Gastroesophageal sphincter (tissue), 4 donors: ENCODE measurements around the gene ZNF746. TPM values are rescaled to one million over a fixed set of nuclear protein-coding genes. Genes with fewer than 3 reads are reported as not detected.

Source experiments
- ATAC-seq: fragments of 150-250 bp; one replicate; pipeline ENCODE4 v1.9.1; 2016; ENCODE audit warnings: mild to moderate bottlenecking, moderate library complexity
- H3K27ac ChIP-seq, 4 donors: fragments of 200-600 bp; sonication (generic) in 3 of 4; 1 replicate in 3 of 4; 2 replicates in 1 of 4; pipeline ENCODE4 v1.5.1; 2016 to 2019
- H3K27me3 ChIP-seq: fragments of 200-600 bp; sonication (generic); one replicate; pipeline ENCODE4 v1.5.1; 2019
- H3K36me3 ChIP-seq, 2 donors: fragments of 200-600 bp; sonication (generic); one replicate each; pipeline ENCODE4 v1.5.1; 2019; ENCODE audit warnings: control low read depth in 1 of 2
- H3K4me1 ChIP-seq, 3 donors: fragments of 200-600 bp; sonication (generic); 1 replicate in 2 of 3; 2 replicates in 1 of 3; pipeline ENCODE4 v1.5.1; 2016 to 2019; ENCODE audit warnings: control low read depth in 2 of 3
- H3K4me3 ChIP-seq, 2 donors: fragments of 200-600 bp; sonication (generic); one replicate each; pipeline ENCODE4 v1.5.1; 2019; ENCODE audit warnings: mild to moderate bottlenecking in 1 of 2, moderate library complexity in 1 of 2
- H3K9me3 ChIP-seq, 3 donors: fragments of 200-600 bp; sonication (generic); one replicate each; pipeline ENCODE4 v1.5.1; 2017 to 2019; ENCODE audit warnings: control low read depth in 2 of 3
- EP300 ChIP-seq: sonication (generic); formaldehyde crosslinking; IDR thresholded peaks from one replicate; pipeline ENCODE4 v1.6.1; 2017; ENCODE audit warnings: antibody characterized with exemption, mild to moderate bottlenecking
- POLR2A ChIP-seq, 2 donors: fragments of 450-650 bp; IDR thresholded peaks; one replicate each; pipeline ENCODE4 v1.6.1; 2017; ENCODE audit warnings: antibody characterized with exemption in 2 of 2, mild to moderate bottlenecking in 2 of 2, moderate library complexity in 1 of 2
- POLR2AphosphoS5 ChIP-seq: sonication (generic); formaldehyde crosslinking; IDR thresholded peaks from one replicate; pipeline ENCODE4 v1.6.1; 2017; ENCODE audit warnings: antibody characterized with exemption
- WGBS, 2 donors: methylation state at CpG; one replicate each; pipeline ENCODE4 v1.1.5; 2018; ENCODE audit warnings: low coverage in 1 of 2; 5-methylcytosine and 5-hydroxymethylcytosine counted together
- total RNA-seq, 4 donors: library from RNA; depleted of rRNA; stranded (reverse); fragments of >200 nt; gene quantifications; one replicate each; pipeline ENCODE4 v1.1.0, GENCODE V29; 2016
- TF ChIP-seq, protein P1 (sequence below), 4 experiments: fragments of 200-600 bp in 2 of 4; fragments of 450-650 bp in 2 of 4; sonication (generic) in 1 of 4; IDR thresholded peaks; one replicate each; pipeline ENCODE4 v1.5.1; 2017 to 2019; ENCODE audit warnings: antibody characterized with exemption in 4 of 4, mild to moderate bottlenecking in 2 of 4, moderate library complexity in 2 of 4

The ZNF746 gene
- total RNA-seq, 4 donors from 2014 or later, result 17.2 to 26.4 (median 22.6) TPM

DNA sequence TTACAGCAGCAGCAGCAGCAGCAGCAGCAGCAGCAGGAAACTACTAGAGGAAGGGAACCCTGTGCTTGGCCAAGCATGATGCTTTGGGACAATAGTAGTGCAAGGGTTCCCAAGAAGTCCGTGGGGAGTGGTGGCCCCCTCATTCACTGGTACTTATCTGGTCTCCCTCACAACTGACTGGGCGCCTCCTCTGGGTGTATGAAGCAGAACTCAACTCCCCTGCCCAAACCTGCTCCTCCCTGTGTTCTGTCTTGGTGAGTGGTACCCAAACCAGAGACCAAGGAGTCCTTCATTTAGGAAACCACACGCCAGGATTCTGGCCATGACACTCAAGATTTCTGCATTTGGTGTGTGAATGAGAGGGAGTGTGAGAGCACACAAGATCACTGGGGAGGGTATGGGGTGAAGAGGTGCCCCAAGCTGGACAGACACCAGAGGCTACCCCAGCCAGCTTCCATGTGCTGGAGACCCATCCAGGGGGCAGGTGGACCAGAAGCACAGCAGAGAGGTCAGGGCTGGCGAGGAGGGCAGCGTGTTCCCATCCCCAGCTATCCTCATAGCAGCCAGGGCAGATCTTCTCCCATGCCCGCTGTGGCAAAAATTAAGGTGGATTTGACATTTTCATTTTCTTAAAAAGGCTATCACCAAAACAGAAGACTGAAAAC lies 26.2 kb downstream of the ZNF746 start:
- Histone ChIP-seq H3K9me3 (no peaks in the 10 kb centered on the region), H3K36me3 (peaks cover 0 to 62% of the 10 kb centered on the region in 2 donors), H3K4me3 (no peak overlapping the region), H3K4me1 (no peaks in the 10 kb centered on the region), H3K27me3 (no peaks in the 10 kb centered on the region), H3K27ac (no peak overlapping the region)
- 90 to 94% methylated on average over 2 to 3 of the region's 6 CpGs for WGBS, 2 donors
- no peak for ATAC-seq
- TF ChIP-seq, protein P1, sequence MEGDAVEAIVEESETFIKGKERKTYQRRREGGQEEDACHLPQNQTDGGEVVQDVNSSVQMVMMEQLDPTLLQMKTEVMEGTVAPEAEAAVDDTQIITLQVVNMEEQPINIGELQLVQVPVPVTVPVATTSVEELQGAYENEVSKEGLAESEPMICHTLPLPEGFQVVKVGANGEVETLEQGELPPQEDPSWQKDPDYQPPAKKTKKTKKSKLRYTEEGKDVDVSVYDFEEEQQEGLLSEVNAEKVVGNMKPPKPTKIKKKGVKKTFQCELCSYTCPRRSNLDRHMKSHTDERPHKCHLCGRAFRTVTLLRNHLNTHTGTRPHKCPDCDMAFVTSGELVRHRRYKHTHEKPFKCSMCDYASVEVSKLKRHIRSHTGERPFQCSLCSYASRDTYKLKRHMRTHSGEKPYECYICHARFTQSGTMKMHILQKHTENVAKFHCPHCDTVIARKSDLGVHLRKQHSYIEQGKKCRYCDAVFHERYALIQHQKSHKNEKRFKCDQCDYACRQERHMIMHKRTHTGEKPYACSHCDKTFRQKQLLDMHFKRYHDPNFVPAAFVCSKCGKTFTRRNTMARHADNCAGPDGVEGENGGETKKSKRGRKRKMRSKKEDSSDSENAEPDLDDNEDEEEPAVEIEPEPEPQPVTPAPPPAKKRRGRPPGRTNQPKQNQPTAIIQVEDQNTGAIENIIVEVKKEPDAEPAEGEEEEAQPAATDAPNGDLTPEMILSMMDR (IDR thresholded peaks at IDR 0.05), result no peak
- TF ChIP-seq POLR2A (IDR thresholded peaks at IDR 0.05) (no peak), POLR2AphosphoS5 (no peak), EP300 (no peak)

DNA sequence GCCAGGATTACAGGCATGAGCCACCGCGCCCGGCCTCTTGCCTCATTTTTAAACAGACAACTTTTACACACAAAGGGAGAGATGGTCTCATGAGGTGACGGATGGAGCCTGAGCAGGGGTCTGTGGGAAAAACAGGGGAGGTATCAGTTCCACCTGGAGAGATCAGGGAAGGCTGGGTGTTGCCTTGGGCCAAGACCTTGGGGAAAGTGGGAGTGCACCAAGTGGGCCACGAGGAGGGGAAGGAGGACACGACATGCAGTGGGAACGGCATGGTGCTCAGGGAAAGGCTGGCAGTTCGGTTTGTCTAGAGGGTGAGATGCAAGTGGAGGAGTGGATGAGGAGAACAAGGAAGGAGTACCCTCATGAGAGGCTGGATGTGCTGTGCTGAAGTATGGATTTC lies 27.8 kb downstream of the ZNF746 start:
- TF ChIP-seq POLR2AphosphoS5 (no peak), EP300 (no peak), POLR2A (IDR thresholded peaks at IDR 0.05) (no peak)
- TF ChIP-seq, protein P1 (IDR thresholded peaks at IDR 0.05), result no peak
- peaks cover 0 to 46% of the 10 kb centered on the region in 2 donors for H3K36me3 ChIP-seq
- WGBS, 2 donors, result 62 to 87% methylated on average over 2 to 4 of the region's 8 CpGs

DNA sequence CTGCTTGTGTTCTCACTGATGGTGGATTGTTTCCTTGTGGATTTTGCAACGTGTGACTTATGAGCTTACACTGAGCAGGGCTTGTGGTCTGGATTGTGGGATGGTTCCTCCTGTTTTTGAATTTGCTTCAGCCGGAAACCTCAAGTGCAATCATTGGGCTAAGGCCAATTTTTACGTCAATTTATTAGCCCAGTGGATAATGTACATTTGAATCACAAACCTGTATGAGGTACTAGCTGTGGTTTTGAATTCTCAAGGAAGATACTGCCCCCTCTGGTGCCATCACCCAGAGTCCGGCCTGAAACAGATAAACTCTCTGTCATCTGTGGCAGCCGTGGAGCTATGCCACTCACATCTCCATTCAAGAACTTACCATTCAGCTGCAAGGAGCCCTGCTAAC lies 29.4 kb downstream of the ZNF746 start:
- WGBS, 2 donors, result 77 to 81% methylated on average over 4 of the region's 5 CpGs
- no peak for TF ChIP-seq POLR2A (IDR thresholded peaks at IDR 0.05)
- TF ChIP-seq, protein P1 (IDR thresholded peaks at IDR 0.05), result no peak
- no peak for TF ChIP-seq EP300
- no peak for TF ChIP-seq POLR2AphosphoS5

More for the DNA sequence above, 27.8 kb downstream of the ZNF746 start:
- Histone ChIP-seq H3K4me3 (no peak overlapping the region), H3K27me3 (no peaks in the 10 kb centered on the region), H3K27ac (no peak overlapping the region), H3K9me3 (no peaks in the 10 kb centered on the region), H3K4me1 (no peaks in the 10 kb centered on the region)
- ATAC-seq, result no peak

DNA sequence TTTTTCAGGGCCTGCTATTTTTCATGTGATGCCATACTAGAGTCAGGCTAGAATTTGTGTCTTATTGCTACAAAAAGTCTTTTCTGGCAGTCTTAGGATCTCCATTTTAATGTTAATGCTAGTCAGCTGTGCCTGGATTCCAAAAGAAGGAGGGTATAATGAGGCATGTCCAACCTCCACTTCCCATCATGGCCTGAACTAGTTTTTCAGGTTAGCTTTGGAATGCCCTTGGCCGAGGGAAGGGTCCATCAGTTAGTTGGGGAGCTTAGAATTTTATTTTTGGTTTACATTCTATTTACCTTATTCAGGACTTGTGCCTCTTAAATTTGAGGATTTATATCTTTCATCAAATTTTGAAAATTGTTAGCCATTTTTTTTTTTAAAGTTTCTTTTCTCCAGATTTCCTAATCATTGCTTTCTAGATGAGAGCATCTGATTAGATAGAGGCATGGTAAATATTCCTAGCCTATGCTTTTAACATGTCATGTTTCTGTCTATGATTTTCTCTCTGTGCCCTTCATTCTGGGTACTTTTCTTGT lies 30.2 kb downstream of the ZNF746 start:
- peaks cover 0 to 21% of the 10 kb centered on the region in 2 donors for H3K36me3 ChIP-seq
- TF ChIP-seq POLR2A (IDR thresholded peaks at IDR 0.05) (no peak), POLR2AphosphoS5 (no peak), EP300 (no peak)
- TF ChIP-seq, protein P1 (IDR thresholded peaks at IDR 0.05), result no peak
- no peaks in the 10 kb centered on the region for H3K4me1 ChIP-seq
- 60 to 100% methylated on average over 1 of the region's 1 CpG for WGBS, 2 donors
- no peak overlapping the region for H3K4me3 ChIP-seq
- no peak overlapping the region for H3K27ac ChIP-seq
- no peaks in the 10 kb centered on the region for H3K9me3 ChIP-seq
- H3K27me3 ChIP-seq, result no peaks in the 10 kb centered on the region
- ATAC-seq, result no peak

More for the DNA sequence above, 29.4 kb downstream of the ZNF746 start:
- Histone ChIP-seq H3K27me3 (no peaks in the 10 kb centered on the region), H3K9me3 (no peaks in the 10 kb centered on the region), H3K36me3 (peaks cover 0 to 30% of the 10 kb centered on the region in 2 donors), H3K27ac (no peak overlapping the region), H3K4me3 (no peak overlapping the region), H3K4me1 (no peaks in the 10 kb centered on the region)
- ATAC-seq, result no peak

DNA sequence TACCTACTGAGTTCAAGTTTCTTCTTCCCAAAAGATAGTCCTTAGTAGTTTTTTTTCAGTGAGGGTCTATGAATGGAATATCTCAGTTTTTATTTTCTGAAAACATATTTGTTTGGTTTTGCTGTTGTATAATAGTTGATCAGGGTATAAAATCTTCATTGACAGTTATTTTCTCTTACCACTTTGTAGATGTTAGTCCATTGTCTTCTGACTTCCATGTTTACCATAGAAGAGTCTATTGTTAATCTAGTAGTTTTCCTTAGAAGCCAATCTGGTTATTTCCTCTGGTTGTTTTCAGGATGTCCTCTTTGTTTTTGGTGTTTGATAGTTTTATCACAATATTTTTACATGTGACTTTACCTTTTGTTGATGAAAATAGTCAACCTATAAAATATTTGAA lies 31.2 kb downstream of the ZNF746 start:
- Histone ChIP-seq H3K27ac (no peak overlapping the region), H3K27me3 (no peaks in the 10 kb centered on the region), H3K36me3 (peaks cover 0 to 11% of the 10 kb centered on the region in 2 donors), H3K9me3 (no peaks in the 10 kb centered on the region), H3K4me1 (peaks cover 0 to 3% (median 0%) of the 10 kb centered on the region in 3 donors), H3K4me3 (no peak overlapping the region)
- no peak for ATAC-seq
- no peak for TF ChIP-seq EP300
- TF ChIP-seq POLR2A (IDR thresholded peaks at IDR 0.05), result no peak
- TF ChIP-seq POLR2AphosphoS5, result no peak
- TF ChIP-seq, protein P1 (IDR thresholded peaks at IDR 0.05), result no peak
